GM21447 (cell line): ENCODE data around the gene MAP2K1.
"Not testable (repeated sequence)": the region's sequence is repeated elsewhere in the genome, so short reads cannot be mapped to it uniquely, and the experiment has no call there.

Experiments used
- ATAC-seq: cut with Tn5 transposase; IDR thresholded peaks from one replicate; pipeline ENCODE4 v1.9.1; 2021; ENCODE audit not compliant: unreplicated experiment

The MAP2K1 gene

DNA sequence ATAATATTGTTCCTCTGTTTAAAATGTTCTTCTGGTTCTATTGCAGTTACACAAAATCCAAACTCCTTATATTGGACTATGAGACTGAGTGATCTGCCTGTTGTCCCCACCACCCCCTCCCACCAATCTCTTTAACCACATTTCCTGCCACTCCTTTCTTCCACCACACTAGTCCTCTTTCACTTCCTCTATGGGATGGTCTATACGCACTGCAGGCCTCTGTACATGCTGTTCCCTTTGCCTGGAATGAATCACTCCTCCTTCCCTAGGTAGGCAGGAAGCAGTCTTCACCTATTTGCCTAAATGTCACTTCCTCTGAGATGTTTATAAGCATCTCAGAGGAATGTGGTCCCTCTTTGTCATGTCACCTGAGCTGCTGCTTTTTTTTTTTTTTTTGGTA is 4.0 kb downstream of the MAP2K1 start:
- peak; percentile 30 for ATAC-seq

DNA sequence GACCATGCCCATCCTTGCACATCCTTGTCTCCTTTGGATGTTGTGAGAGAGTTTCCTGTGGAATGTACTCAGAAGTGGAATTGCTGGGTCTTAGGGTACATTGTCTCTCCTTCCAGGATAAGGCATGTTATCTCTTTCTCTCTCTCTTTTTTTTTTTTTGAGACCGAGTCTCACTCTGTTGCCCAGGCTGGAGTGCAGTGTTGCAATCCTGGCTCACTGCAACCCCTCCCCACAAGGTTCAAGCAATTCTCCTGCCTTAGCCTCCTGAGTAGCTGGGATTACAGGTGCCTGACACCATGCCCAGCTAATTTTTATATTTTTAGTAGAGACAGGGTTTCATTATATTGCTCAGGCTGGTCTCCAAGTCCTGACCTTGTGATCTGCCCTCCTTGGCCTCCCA is 6.3 kb downstream of the MAP2K1 start:
- ATAC-seq, result not testable (repeated sequence)

DNA sequence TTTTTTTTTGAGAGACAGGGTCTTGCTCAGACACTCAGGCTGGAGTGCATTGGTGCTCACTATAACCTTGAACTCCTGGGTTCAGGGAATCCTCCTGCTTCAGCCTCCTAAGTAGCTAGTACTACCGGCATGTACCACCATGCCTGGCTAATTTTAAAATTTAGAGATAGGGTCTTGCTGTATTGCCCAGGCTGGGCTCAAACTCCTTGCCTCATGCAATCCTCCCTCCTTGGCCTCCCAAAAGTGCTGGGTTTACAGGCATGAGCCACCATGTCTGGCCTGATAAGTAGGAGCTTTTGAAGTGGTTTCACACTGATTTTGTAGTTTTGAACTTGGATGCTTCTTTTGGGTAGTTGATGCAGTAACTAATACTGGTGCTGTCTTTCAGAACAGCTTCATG is 7.8 kb downstream of the MAP2K1 start:
- ATAC-seq, result no peak

DNA sequence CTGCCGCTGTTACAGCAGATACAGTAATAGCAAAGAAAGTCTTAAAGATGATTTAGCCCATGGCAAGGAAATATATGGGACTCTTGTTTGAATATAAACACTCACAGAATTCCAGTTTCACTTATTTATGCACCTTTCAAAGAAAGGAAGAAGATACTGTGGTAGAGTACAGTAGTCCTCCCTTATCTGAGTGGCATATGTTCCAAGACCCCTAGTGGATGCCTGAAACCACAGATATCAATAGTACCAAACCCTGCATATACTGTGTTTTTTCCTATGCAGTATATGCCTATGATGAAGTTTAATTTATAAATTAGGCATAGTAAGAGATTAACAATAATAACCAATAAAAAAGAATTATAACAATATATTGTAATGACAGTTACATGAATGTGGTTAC is 8.2 kb downstream of the MAP2K1 start:
- no peak for ATAC-seq

DNA sequence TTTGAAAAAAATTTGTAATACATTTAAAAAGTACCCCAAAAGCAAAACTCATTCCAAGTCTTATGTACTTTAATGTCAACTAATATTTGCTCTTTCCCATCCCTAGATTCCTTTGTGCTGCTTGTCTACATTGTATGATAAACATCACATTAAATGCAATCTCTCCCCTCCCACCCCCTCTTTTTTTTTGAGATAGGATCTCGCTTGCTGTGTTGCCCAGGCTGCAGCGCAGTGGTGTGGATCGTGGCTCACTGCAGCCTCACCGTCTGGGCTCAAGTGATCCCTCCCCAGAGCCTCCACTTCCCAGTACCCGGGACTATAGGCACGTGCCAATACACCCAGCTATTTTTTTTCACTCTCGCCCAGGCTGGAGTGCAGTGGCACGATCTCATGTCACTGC is 12.6 kb downstream of the MAP2K1 start:
- ATAC-seq, result no peak

DNA sequence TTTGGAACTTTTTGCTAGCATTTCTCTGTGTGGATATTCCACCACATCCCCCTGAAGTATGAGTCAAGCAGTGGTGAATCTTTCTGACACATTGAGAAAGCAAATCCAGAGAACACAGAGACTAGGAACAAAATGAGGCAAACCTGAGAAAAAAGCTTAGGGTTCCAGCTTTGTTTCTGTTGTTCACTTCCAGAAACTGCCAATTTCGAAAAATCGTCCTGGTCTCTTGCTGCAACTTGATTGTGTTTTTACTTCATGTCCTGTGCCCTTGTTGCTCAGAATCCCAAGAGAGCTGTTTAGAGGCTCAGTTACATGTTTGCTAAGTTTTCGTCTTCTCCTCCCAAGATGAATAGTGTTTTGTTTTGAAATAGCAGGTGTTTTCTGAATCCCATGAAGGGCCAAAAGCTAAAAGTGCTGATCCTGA is 13.7 kb downstream of the MAP2K1 start:
- ATAC-seq, result no peak

DNA sequence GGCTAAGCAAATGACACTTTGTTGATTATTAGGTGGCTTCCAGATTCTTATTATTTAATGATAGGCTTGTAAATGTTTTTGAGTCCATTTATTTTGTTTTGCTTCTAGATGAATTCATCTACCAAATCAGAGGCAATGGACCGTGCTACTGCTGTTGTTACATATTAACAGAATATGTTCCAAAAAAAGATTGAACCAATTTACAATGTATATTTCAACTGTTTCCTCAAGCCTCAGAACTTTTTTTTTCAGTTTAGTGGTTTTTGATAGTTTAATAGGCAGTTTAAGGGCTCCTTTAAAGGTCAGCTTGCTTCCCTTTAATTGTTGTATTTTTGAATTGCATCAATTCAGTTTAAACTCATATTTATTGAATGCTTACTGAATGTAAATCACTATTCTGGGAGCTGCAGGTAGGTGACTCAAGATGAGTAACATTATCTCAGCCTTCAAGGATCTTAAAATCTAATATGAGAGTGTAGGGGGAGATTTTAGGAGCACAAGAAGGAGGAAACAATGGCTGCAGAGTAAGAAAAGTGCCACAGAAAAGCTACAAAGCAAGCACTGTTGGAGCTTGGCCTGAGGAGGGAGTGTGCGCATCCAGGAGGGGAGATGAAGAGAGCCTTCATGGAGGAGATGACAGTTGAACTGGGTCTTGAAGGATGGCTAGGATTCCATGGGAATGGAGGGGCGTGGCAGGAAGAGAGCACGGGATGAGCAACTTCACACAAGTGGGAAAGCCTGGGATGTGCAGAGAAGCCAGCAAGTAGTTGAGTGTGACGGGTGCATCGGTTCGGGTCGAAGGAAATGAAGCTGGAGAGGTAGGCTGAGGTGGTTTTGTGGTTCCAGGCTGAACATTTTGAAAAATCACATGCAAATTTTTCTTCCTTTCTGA is 14.7 kb downstream of the MAP2K1 start:
- peak; percentile 42 for ATAC-seq

DNA sequence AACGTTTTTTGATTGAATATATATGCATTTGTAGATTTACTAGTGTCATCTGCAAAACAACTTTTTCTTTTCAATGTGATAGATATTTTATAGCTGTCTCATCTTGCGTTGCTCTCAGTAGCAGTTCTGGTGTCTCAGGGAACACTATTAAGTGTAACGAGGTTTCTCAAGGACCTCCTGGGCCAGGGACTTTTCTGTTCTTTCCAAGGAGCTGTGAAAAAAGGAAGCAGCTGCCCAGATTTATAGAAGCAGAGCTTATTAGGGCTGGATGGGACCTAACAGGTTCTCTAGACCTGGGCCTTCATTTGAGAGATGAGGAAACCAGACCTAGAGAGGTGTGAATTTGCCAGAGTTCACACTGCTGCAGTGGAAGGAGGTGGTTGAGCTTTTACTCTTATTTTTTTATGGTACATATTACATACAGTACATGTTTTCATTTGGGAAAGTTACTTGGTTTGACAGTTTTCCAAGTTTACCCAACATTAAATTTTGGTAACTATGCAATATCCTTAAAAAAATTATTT is 16.1 kb downstream of the MAP2K1 start:
- no peak for ATAC-seq

DNA sequence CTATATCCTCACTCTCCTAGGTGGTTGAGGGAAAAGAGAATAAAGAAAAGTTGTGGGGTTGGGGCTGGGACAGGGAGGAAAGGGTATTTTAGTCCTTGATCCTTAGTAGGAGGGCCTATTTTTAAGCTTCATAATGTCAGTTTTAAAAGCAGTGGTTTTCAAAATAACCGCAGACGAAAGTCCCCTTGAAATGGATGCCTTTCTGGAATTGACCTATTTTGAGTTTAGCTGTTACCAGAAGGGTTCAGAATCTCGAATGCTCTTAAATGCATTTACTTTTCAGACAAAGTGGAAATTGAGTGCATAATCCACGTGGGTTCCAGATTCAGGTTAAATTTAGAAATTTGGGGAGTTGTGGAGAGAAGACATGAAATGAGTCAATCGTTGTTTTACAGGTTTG is 16.6 kb downstream of the MAP2K1 start:
- ATAC-seq, result no peak

DNA sequence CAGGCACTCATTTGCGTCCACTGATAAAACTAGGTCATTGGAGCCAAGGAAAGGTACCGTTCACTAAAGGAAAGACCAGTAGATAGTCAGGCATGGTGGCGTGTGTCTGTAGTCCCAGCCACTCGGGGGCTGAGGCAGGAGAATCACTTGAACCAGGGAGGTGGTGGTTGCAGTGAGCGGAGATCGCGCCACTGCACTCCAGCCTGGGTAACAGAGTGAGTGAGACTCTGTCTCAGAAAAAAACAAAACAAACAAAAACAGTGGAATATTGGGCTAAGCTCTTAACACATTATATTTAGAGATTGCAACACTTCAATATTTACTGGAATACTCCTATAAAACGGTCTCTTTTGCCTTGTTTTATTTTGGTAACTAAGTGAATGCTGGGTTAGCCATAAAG is 17.4 kb downstream of the MAP2K1 start:
- ATAC-seq, result no peak

DNA sequence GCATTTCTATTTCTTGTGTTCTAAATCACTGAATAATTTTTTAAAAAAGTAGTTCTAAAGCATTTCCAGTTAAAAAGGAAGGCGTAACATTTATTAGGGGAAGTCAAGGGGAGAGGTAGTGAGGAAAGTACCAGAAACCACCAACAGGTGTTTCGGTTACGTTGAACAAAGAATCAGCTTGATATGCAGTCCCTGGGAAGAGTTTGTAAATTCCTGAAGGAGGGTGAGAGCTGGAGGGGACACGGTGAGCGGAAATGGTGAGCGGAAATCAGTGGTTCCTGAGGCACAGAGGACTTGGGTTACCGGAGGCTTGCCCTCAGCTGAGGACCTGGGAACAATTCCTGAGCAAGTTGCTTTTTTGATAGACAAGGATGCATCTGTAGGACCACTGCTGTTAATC is 17.8 kb downstream of the MAP2K1 start:
- no peak for ATAC-seq

DNA sequence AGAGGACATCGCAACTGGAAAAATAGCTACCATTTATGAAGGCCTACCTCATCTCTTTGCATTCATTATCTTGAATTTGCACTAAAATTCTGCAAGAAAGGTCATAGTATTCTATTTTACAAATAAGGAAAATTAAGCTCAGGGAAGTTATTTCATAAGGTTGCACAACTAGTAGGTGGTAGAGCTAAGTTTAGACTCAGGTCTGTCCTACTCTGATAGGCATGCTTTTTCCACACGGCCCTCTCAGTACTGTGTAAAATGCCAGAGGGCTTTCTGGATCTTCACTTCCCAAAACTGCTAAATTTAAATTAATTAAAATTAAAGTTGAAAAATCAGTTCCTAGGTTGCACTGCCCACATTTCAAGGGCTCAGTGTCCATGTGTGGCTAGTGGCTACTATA is 18.3 kb downstream of the MAP2K1 start:
- ATAC-seq, result no peak

DNA sequence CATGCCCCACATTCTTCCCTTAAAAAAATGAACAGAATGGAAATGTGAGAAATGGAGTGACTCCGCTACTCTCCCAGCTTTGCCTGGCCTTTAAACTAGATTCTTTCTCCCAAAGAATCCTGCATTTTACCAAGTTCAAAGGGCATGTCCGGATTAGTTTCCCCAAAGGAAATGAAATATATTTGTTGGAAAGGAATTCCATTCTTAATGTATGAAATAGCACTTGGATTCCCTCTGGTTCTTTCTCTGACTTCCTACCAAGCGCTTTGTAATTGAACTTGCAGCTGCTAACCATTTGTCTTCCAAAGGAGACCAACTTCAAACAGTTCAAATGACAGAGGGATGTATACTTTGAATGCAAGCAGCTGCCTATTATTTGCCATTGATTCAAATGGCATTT is 18.9 kb downstream of the MAP2K1 start:
- no peak for ATAC-seq

DNA sequence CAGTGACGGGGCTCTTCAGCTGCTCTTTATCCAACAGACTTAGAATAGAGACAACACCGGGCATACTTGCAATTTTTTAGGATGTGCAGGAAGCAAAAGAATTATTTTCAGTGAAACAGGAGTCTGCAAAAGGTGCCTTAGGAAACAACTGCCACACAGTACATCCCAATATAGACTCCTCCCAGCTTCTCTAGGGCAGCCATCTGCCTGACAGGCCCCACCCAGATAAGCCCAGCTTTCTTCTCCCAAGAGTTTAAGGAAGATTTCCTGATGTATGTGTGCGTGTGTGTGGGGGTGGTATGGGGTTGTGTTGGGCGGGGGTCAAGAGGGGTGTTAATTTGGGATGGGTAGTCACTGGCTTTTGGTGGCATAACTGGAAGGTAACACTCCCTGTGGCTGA is 21.5 kb downstream of the MAP2K1 start:
- ATAC-seq, result no peak

DNA sequence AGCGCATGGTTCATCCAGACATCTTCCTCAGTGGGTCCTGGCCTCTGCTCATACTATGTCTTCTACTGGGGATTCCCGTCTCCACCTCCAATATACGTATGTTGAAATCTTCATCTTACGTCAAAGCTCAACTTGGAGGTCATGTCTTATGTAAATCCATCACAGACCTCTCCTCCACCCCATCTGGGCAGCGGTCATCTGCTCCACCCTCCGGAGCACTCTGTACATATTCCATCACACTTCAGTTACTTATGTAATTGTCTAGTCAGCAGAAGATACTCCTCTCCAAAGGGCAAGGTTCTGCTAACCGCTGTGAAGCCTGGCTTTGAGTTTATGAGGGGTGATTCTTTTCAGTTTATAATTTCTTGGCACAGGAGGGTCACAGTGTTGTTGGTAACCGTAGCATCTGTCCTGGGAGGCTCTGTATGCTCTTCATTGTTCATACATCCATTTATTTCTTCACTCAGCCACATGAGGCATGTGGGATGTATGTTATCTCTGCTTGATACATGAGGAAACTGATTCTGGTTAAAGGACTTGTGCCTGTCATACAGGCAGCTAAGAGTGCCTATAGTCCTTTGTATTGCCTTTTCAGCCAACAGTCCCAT is 22.1 kb downstream of the MAP2K1 start:
- no peak for ATAC-seq

DNA sequence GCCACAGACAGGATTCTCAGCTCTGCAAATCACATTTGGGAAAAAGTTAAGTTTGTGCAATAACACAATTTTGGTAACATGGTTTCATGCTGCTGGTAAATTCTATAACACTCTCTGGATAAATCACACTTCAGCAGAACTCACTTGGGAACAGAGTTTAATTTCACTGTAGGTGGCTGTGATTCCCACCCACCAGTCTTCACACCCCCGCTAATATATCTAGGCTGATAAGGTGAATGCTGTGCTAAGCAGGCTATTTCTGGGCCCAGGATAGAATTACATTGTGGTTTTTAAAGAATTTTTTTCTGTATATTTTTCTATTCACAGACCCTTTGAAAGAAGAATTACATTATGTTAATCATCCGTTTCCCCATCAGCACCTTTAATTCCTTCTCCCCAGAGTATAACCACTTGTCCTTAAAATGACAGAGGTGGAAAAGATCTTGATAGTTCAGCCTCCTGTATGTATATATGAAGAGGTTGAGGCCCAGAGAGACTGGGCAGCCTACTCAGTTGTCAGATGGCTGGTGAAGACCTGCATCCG is 22.9 kb downstream of the MAP2K1 start:
- ATAC-seq, result no peak

DNA sequence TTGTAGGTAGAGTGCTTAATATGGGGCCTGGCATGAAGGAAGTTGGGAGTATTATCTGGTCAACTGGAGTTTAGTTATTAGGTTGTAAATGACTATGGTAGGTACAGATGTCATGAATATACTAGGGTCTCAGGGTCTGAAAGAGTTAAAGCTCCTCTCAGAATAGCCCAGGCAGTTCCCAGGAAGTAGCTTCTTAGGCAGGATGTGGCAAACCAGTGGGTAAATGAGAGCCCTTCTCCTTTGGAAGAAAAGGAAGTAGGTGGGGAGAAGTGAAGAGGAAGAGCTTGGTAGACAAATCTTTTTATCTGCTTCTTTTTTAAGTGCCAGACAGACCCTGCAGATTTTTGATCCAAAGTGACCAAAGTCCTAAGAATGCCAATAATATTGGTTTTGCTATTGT is 24.5 kb downstream of the MAP2K1 start:
- no peak for ATAC-seq

DNA sequence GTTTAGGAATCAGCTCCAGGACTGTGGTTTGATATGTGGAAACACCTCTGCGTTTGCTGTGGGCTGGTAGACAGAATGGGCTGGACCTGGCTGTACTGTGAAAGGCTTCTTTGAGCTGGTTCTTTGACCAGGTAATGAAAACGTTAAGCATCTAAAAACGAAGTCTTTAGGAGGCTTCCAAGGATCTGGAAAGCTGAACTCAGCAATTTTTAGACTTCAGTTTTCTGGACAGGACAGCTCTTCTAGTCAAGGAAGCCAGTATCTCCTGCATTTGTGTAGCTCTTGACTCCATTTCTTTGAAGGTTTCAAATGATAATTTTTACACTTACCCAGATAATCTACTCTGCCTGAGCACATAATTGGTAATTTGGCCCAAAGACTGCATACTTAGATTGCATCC is 25.5 kb downstream of the MAP2K1 start:
- no peak for ATAC-seq

DNA sequence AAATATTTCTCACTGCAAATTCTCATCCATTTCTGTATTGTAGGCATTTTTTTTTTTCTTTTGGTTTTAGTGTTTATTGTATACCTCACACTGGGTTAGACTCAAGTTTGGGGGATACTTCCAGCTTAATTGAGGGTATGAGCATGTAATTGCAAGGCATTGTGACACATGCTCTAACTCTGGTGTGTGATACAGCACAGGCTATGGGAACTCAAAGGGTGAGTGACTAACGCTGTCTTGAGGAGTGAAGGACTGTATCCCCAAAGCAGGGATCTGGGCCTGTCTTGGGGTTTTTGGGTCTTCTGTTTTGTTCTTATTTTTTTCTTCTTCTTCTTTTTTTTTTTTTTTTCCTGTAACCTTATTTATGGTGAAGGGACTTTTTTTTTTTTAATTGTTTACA is 26.9 kb downstream of the MAP2K1 start:
- ATAC-seq, result no peak

DNA sequence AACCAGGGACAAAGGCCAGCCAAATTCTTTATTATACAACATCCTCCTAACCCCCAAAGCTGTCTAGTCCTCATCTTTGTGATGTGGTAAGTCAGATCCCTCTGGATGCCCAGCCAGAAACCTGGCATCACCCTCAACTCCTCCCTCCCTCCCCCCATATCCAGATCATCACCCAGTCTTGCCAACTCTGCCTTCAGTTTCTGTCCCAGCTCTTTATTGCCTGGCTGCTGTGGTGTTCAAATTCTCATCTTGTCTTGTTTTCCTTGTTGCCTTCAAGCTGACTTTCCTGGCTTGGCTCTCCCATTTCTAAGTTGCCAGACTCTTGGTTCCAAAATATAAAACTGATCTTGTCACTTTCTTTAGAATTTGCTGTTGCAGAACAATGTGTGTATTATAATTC is 28.6 kb downstream of the MAP2K1 start:
- no peak for ATAC-seq

DNA sequence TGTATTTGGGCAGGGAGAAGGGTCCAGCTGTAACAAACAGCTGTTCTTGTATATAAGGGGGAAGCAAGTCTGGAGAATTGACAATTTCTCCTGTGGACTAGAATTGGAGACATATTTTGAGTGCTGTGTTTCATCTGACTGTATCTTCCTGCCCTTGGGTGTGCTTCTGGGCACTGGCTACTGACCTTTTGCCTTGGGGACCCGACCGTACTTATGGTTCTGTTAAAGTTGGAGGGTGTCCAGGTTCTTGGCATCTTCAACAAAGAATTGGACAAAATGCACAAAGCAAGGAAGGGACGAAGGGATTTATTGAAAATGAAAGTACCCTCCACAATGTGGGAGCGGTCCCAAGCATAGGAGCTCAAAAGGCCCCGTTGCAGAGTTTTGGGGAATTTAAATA is 31.0 kb downstream of the MAP2K1 start:
- no peak for ATAC-seq

DNA sequence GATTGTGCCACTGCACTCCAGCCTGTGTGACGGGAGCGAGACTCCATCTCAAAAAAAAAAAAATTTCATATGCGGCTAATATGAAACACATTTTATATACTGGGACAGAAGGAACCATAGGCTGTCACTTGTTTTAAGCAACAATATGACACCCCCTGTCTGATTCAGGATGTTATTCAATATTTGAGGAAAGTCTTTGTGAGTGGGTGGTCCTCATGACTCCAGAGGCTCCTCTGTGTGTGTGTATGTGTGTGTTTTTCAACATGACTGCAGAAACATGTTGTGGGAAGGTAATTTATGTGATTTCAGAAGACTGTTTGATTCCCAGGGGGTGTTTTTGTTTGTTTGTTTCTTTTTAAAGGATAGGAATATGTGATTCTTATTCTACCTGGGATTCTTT is 32.8 kb downstream of the MAP2K1 start:
- ATAC-seq, result no peak
